ENCODE results near the gene PTH2.

PTH2 gene

GRCh38 chr19:49431330-49431749 lies 8.1 kb upstream of the PTH2 start:
- Histone ChIP-seq H3K4me3 (ENCODE audit: low read depth, low read length) (no peak overlapping the region), H3K27ac (no peak overlapping the region), H3K27me3 (replicated peaks) (peaks cover 81% of the 10 kb centered on the region), H3K36me3 (replicated peaks) (no peaks in the 10 kb centered on the region)
- no peak for TF ChIP-seq CTCF (IDR thresholded peaks at IDR 0.05; ENCODE audit: low read depth, low read length, missing control alignments)
- in situ Hi-C loops (cut with HindIII; ENCODE audit: low pct_ligation_motif_present, low sequenced_read_pairs) = no loop called here
- DNase-seq = no peak

GRCh38 chr19:49430678-49431329 lies 7.6 kb upstream of the PTH2 start:
- H3K27me3 ChIP-seq (replicated peaks) = peaks cover 81% of the 10 kb centered on the region

GRCh38 chr19:49430172-49430677 lies 7.0 kb upstream of the PTH2 start:
- in situ Hi-C loops (cut with HindIII; ENCODE audit: low pct_ligation_motif_present, low sequenced_read_pairs) = no loop called here
- no peak for DNase-seq
- no peak for TF ChIP-seq CTCF (IDR thresholded peaks at IDR 0.05; ENCODE audit: low read depth, low read length, missing control alignments)
- no peaks in the 10 kb centered on the region for H3K36me3 ChIP-seq (replicated peaks)
- peaks cover 83% of the 10 kb centered on the region for H3K27me3 ChIP-seq (replicated peaks)
- no peak overlapping the region for H3K4me3 ChIP-seq (ENCODE audit: low read depth, low read length)
- no peak overlapping the region for H3K27ac ChIP-seq

More at GRCh38 chr19:49430678-49431329, 7.6 kb upstream of the PTH2 start:
- no peak for DNase-seq
- Histone ChIP-seq H3K27ac (no peak overlapping the region), H3K4me3 (ENCODE audit: low read depth, low read length) (no peak overlapping the region), H3K36me3 (replicated peaks) (no peaks in the 10 kb centered on the region)
- in situ Hi-C loops (cut with HindIII; ENCODE audit: low pct_ligation_motif_present, low sequenced_read_pairs) = no loop called here
- peak; percentile 50 for TF ChIP-seq CTCF (IDR thresholded peaks at IDR 0.05; ENCODE audit: low read depth, low read length, missing control alignments)

GRCh38 chr19:49428547-49429451 lies 5.6 kb upstream of the PTH2 start:
- H3K4me3 ChIP-seq (ENCODE audit: low read depth, low read length) = no peak overlapping the region
- H3K27me3 ChIP-seq (replicated peaks) = peaks cover 91% of the 10 kb centered on the region
- in situ Hi-C loops (cut with HindIII; ENCODE audit: low pct_ligation_motif_present, low sequenced_read_pairs) = no loop called here
- no peak for TF ChIP-seq CTCF (IDR thresholded peaks at IDR 0.05; ENCODE audit: low read depth, low read length, missing control alignments)
- no peaks in the 10 kb centered on the region for H3K36me3 ChIP-seq (replicated peaks)
- no peak overlapping the region for H3K27ac ChIP-seq
- no peak for DNase-seq

- TF ChIP-seq CTCF (IDR thresholded peaks at IDR 0.05; ENCODE audit: low read depth, low read length, missing control alignments) = no peak
- in situ Hi-C loops (cut with HindIII; ENCODE audit: low pct_ligation_motif_present, low sequenced_read_pairs) = no loop called here
- Histone ChIP-seq H3K27me3 (replicated peaks) (peaks cover 91% of the 10 kb centered on the region), H3K36me3 (replicated peaks) (no peaks in the 10 kb centered on the region), H3K4me3 (ENCODE audit: low read depth, low read length) (no peak overlapping the region), H3K27ac (no peak overlapping the region)
- DNase-seq = no peak
Measured at GRCh38 chr19:49427855-49428546, 4.8 kb upstream of the PTH2 start.
